ENCODE measurements around the gene PRR32.
"Not testable (repeated sequence)": the region's sequence is repeated elsewhere in the genome, so short reads cannot be mapped to it uniquely, and the experiment has no call there.

The PRR32 gene, protein sequence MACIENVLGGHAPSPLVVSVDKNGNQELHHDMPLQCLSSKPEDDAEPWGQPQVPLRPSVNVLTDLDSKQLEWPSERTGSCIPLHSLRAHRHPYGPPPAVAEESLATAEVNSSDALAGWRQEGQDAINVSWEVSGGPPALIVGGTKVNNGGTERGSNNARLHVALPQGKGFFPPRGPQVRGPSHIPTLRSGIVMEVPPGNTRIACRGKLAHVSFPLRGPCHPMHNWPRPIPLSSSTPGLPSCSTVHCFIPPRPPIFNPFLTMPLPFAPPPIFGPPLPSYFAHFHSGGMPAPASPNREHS

DNA sequence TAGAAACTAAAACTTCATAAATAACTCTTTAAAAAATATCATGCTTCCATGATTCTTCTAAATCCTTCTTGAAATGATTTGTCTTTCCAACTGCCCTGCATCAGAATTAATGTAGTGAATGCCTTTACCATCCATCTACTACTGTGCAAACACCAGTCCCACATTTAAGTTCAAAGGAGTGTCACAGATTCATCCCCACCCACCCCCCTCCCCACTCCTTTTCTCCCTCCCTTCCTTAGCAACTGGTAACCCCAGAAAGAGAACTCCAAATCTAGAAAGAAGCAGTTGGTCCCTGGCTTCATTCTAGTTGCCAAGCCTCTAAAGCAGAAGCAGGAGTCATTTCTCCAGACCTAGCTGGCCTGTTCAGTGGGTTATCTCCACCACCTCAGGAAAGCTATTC lies at the start of gene PRR32:
Gene PRR32, plus strand, starts transcription at position 301 of the 400 bp plus-strand sequence. CDS start 115 bp downstream, outside the sequence.
- no peak for DNase-seq (ENCODE audit: low read depth, low spot score)
- H3K27ac ChIP-seq: no peak within 1 kb of the TSS

DNA sequence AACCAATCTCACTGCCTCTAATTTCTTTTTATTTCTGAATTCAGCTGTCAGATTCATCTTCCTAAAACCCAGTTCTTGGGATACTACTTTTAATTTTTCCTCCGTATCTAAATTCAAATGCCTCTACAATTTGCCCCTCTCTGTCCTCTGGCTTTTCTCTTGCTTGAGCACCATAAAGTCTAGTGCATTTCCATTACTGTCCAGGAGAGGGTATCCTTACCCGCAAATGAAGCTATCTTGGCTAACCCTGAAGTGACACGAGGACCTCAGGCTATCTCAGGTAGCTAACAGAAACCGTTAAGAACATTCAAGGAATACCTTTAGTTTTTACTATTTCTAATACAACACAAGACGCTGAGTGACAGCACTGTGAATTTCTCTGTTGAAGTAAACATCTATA lies 49.4 kb upstream of the PRR32 start:
- DNase-seq (ENCODE audit: low read depth, low spot score): no peak
- no peak overlapping the region for H3K27ac ChIP-seq

DNA sequence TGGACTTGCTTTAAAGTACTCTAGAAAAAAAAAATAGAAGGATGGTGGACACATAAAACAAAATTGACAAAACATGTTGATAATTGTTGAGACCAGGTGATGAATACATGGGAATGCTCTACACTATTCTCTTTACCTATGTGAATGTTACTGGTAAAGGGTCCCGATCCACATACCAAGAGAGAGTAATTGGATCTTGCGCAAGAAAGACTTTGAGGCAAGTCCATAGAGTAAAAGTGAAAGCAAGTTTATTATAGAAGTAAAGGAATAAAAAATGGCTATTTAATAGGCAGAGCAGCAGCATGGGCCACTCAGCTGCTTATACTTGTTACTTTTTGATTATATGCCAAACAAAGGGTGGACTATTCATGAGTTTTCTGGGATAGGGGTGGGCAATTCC lies 34.0 kb upstream of the PRR32 start:
- H3K27ac ChIP-seq: no peak overlapping the region
- DNase-seq (ENCODE audit: low read depth, low spot score): no peak

DNA sequence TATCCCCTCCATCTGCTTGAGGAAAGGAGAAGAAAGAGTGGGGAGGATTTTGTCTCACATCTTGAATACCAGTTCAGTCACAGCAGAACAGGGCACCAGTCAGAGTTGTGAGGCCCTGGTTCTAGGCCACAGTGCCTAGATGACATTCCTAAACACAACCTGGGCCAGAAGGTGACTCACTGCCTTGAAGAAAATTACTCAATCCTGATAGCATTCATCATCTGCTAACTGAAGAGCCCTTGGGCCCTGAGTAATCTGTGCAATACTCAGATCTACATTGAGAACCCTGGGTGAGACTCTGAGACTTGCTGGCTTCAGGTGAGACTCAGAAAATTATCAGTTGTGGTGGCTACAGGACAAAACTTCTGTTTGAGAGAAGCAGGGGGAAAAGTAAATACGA lies 20.5 kb upstream of the PRR32 start:
- H3K27ac ChIP-seq: no peak overlapping the region
- no peak for DNase-seq (ENCODE audit: low read depth, low spot score)

- not testable (repeated sequence) for DNase-seq (ENCODE audit: low read depth, low spot score); H3K27ac ChIP-seq
Observed at GRCh38 chrX:126806784-126807183, 12.7 kb upstream of the PRR32 start.

DNA sequence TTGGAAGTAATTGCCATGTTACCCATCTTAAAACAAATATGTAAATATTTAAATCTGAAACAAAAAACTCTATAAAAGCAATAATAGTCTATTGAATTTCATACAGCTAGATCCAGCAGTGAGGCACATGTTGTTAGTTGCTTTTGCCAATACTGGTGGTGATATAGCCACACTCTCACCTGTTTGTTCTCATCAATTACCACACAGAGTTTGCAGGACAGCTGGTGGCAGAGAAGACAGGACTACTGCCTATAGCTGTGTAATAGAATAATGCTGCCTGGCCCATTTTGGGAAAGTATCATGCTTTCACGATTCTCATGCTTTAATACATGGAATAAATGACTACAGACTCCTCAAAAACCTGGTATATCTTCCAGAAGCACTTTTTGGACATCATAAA lies 3.7 kb upstream of the PRR32 start:
- no peak for DNase-seq (ENCODE audit: low read depth, low spot score)
- no peak overlapping the region for H3K27ac ChIP-seq

- no peak for DNase-seq (ENCODE audit: low read depth, low spot score)
- no peak overlapping the region for H3K27ac ChIP-seq
Observed at GRCh38 chrX:126820700-126821420, 1.3 kb downstream of the PRR32 start.

DNA sequence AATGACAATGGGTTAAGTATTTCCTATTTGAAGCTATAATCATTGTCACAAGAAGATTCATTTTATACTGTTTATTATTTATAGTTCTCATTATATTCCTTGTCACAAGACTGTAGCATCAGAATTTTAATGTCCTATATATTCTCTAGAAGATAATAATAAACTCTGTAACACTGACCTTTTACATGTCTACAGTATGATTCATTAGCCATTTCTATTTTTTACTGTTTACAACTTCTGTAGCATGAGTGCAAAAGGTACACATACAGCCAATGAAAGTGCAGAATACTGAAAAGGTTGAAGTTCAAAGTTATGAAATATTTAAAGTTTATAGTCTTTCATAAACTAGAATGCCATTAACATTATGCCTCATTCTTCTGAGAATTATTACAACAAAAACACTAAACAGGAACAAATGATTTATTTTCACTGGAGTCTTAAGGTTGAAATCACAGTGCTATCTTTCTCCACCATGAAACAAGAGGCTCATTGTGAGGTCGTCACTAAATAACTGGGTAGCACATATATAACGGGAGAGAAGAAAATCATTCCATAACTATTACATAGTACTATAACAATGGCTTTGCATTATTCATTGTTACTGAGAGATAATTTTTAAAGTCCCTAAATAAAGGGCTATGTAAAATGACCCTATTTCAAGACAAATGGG lies 4.9 kb downstream of the PRR32 start:
- DNase-seq (ENCODE audit: low read depth, low spot score): no peak
- H3K27ac ChIP-seq: no peak overlapping the region

DNA sequence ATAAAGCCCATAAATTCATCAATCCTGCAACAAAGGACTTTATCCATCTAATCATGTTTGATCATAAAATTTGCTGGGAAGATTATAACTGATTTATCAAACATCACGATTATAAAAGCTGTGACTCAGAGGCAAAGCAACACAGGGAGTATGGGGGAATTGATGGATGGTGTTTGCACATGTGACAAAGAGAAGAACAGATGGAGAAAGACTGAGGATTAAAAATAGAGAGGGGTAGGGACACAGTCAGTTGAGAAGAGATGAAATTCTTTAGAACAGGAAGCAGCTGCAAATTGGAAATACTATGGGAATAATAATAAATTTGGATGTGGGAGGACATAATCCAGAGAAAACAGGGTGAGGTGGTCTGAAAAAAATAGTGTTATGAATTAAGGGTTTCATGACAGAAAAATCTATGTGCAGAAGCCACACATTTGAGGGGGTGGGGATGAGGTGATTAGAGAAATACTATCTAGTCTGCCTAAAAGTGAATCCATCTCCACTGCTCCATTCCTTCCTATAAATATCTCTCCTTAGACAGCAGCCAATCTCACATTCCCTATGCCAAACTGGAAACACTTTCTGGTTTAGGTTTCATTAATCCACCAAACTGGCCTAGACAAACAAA lies 6.2 kb downstream of the PRR32 start:
- DNase-seq (ENCODE audit: low read depth, low spot score): no peak
- H3K27ac ChIP-seq: no peak overlapping the region

- DNase-seq (ENCODE audit: low read depth, low spot score): no peak
Observed at GRCh38 chrX:126836186-126836585, 16.7 kb downstream of the PRR32 start.

GRCh38 chrX:126847143-126847542 lies 27.6 kb downstream of the PRR32 start:
- H3K27ac ChIP-seq: no peak overlapping the region
- no peak for DNase-seq (ENCODE audit: low read depth, low spot score)

More at GRCh38 chrX:126836186-126836585, 16.7 kb downstream of the PRR32 start:
- no peak overlapping the region for H3K27ac ChIP-seq

GRCh38 chrX:126855839-126856524 lies 36.5 kb downstream of the PRR32 start:
- no peak for DNase-seq (ENCODE audit: low read depth, low spot score)
- H3K27ac ChIP-seq: no peak overlapping the region
